IPS DF 6.9 (cell line): ENCODE results near the gene EFNA4.

Experiments used
- DNase-seq: peaks from one replicate; pipeline ENCODE4 v3.0.0-alpha.2; 2013; ENCODE audit warnings: low read depth, low spot score
- H3K27ac ChIP-seq: one replicate; pipeline ENCODE4 v1.5.1; 2013; ENCODE audit warnings: low read length, control low read depth
- H3K27me3 ChIP-seq: 2 replicates; pipeline ENCODE4 v1.6.1; 2013; ENCODE audit warnings: mild to moderate bottlenecking, low read length; ENCODE audit not compliant: control insufficient read depth, insufficient read depth
- H3K36me3 ChIP-seq: 2 replicates; pipeline ENCODE4 v1.6.1; 2013; ENCODE audit warnings: low read length; ENCODE audit not compliant: control insufficient read depth, insufficient read depth
- H3K4me1 ChIP-seq: 2 replicates; pipeline ENCODE4 v1.6.1; 2013; ENCODE audit warnings: low read length; ENCODE audit not compliant: control insufficient read depth, insufficient read depth
- H3K4me3 ChIP-seq: 2 replicates; pipeline ENCODE4 v1.5.1; 2013; ENCODE audit warnings: mild to moderate bottlenecking, low read length
- H3K9me3 ChIP-seq: 2 replicates; pipeline ENCODE4 v1.6.1; 2013; ENCODE audit warnings: low read length, inconsistent platforms; ENCODE audit not compliant: control insufficient read depth, insufficient read depth
- WGBS: extraction: QIAGEN DNeasy Blood & Tissue Kit; methylation state at CpG from one replicate; pipeline ENCODE4 v1.1.7; 2013; ENCODE audit warnings: mixed read lengths, missing lambda C conversion rate; ENCODE audit not compliant: insufficient read length, insufficient coverage; 5-methylcytosine and 5-hydroxymethylcytosine counted together

The EFNA4 gene

DNA sequence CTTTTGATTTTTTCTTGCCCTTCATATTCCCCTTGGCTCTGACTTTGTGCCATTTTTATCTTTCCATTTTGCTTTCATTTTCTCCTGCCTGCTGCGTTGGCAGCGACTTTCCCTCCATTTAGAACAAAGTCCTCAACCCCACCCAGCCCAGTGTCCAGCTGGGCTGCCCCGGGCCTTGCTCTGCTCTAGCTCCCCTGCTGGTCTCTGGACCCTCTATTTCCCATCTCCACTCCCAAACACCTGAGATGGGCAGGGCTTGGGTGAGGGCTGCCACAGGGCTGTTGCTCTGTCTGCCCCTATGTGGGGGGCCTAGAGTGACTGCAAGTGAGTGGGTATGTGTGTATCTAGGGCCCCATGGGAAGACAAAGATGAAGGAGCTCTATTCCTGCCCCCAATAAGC is 19.7 kb upstream of the EFNA4 start:
- no peak for DNase-seq
- no peak overlapping the region for H3K4me3 ChIP-seq
- H3K9me3 ChIP-seq: no peaks in the 10 kb centered on the region
- peaks cover 3% of the 10 kb centered on the region; the same call in 1 of the 2 replicates for H3K4me1 ChIP-seq
- no peaks in the 10 kb centered on the region for H3K27me3 ChIP-seq
- no CpG with 5 or more reads among the region's 3 CpGs for WGBS
- H3K27ac ChIP-seq: no peak overlapping the region
- H3K36me3 ChIP-seq: no peaks in the 10 kb centered on the region

DNA sequence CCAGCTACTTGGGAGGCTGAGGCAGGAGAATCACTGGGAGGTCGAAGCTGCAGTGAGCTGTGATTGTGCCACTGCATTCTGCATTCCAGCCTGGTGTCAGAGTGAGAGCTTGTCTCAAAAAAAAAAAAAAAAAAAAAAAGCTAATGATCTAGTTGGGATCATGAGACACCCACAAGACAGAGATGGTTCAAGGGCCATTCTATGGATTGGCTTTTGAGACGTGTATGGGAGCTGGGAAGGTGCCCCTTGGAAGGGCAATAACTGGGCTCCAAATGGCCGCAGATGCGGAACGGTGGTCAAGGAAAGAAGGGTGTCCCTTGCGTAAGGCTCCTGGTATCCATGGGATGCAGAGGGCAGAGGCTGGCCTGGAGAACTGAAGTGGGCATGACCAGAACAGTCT is 19.2 kb upstream of the EFNA4 start:
- no peak overlapping the region for H3K4me3 ChIP-seq
- no CpG with 5 or more reads among the region's 6 CpGs for WGBS
- H3K4me1 ChIP-seq: peaks cover 3% of the 10 kb centered on the region; the same call in 1 of the 2 replicates
- no peaks in the 10 kb centered on the region for H3K9me3 ChIP-seq
- H3K36me3 ChIP-seq: no peaks in the 10 kb centered on the region
- no peak for DNase-seq
- H3K27me3 ChIP-seq: no peaks in the 10 kb centered on the region
- H3K27ac ChIP-seq: no peak overlapping the region

DNA sequence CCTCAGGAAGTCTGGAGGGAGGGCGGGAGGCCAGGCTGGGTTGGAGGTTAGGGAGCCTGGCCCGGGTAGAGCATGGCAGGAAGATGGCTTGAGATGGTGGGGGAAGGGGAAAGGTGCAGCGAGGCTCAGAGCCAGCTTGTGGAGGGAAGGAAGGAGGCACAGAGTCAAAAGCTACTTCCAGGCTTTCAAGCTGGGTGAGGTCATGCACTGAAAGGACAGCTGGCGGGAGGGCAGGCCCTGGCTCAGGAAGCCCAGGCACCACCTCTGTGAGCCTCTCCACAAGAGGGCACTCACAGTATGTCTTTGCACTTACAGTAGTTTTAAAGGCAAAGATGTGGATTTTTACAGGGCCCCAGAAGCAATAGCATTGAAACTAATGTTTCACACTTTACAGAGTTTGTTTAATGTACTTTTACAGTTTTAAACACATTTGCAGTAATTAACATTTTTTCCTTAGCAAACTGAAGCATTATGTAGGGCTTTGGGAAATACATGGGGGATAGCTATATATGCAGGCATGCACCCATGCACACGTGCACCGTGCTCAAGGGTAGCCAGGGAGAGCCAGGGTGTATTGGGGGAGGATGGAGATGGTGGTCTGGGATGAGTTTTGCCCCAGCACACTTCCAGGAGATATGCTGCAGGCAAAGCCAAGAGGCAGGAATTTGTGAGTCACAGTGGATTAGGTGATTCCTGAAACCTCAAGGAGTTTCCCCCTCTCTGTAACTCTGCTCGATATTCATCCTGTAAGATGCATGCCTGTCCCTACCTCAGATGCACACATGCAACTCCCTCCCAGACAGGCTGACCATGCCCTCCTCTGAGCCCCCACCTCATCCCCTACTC is 18.5 kb upstream of the EFNA4 start:
- no CpG with 5 or more reads among the region's 7 CpGs for WGBS
- H3K27ac ChIP-seq: no peak overlapping the region
- H3K9me3 ChIP-seq: no peaks in the 10 kb centered on the region
- no peaks in the 10 kb centered on the region for H3K36me3 ChIP-seq
- no peak overlapping the region for H3K4me3 ChIP-seq
- DNase-seq: no peak
- H3K4me1 ChIP-seq: peaks cover 3% of the 10 kb centered on the region; the same call in 1 of the 2 replicates
- H3K27me3 ChIP-seq: no peaks in the 10 kb centered on the region

DNA sequence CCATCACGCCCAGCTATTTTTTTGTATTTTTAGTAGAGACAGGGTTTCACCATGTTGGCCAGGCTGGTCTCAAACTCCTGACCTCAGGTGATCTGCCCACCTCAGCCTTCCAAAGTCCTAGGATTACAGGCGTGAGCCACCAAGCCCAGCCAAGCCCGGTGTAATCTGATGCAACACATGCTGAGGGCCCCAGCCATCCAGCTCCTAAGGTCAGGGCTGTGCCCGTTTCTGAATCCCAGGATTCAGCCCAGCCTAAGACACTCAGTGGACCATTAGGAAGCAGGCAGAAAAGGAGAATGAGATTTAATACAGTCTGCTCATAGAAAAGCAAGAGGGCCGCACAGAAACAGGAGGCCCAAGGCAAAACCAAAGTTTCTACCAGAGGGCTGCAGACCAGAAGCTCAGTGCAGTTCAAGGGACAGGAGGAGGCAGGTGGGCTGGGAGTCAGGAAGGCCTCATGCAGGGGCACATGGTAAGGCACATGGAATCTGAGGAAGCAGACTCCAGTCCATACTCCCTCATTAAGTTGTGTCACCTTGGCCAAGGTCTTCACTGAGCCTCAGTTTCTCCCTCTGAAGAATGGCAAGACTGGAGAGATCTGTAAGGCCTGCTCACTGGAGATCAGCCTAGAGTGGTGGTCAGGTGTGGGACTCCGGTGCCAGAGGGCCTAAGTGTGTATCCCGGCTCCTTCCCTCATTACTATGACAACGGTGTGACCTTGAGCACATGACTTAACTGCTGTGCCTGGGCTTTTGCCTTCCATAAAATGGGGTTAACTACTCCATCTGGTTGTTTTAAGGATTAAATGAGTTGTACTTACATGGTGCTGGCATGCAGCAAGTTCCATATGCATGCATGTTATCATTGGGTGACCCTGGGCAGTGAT is 14.8 kb upstream of the EFNA4 start:
- H3K9me3 ChIP-seq: no peaks in the 10 kb centered on the region
- no peak overlapping the region for H3K27ac ChIP-seq
- peaks cover 5% of the 10 kb centered on the region; the same call in 1 of the 2 replicates for H3K27me3 ChIP-seq
- DNase-seq: no peak
- H3K36me3 ChIP-seq: no peaks in the 10 kb centered on the region
- peaks cover 7% of the 10 kb centered on the region; the same call in 1 of the 2 replicates for H3K4me1 ChIP-seq
- WGBS: no CpG with 5 or more reads among the region's 8 CpGs
- H3K4me3 ChIP-seq: no peak overlapping the region

DNA sequence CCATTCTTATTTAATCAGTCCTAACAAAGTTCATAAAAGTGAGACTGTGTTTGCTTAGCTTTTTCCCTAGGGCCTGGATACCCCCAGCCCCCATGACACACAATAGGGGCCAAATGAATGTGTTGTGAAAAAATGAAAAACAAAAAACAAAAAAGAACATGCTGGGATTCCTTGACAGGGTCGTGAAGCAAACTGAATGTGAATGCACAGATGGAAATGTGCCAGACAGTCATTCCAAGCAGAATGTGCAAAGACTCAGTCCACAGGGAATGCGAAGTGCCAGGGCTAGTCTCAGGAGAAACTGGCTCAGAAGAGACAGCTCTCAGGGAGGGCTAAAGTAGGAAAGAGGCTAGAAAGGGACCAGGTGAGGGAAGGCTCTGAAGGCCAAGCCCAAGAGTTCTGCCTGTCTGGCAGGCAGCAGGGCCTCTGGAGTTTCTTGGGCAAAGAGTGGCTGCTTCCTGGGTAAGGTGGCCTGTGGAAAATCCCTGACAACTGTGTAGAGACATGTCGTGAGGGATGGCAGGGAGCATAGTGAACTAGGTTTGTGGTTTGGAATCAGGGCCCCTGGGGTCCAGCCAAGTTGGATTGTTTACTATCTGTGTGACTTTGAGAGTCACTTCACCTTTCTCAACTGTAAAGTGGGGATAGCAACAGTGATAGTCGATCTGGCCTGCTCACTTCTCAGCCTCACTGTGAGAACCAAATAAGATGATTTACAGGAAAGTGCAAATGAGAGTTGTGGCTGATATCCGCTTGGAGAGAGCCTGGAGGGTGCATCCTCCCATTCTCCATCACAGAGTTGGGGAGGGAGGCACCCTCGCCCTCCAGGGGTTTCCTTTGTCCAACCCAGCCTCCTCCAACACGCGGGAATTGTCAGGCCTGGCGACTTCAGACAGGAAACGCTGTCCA is 13.6 kb upstream of the EFNA4 start:
- Histone ChIP-seq H3K9me3 (no peaks in the 10 kb centered on the region), H3K27me3 (peaks cover 5% of the 10 kb centered on the region; the same call in 1 of the 2 replicates), H3K4me1 (0 out of 2 replicates have a peak, but pooled peaks cover 3% of the 10 kb centered on the region), H3K4me3 (no peak overlapping the region; the same call in 1 of the 2 replicates), H3K36me3 (no peaks in the 10 kb centered on the region), H3K27ac (no peak overlapping the region)
- DNase-seq: no peak
- no CpG with 5 or more reads among the region's 10 CpGs for WGBS

DNA sequence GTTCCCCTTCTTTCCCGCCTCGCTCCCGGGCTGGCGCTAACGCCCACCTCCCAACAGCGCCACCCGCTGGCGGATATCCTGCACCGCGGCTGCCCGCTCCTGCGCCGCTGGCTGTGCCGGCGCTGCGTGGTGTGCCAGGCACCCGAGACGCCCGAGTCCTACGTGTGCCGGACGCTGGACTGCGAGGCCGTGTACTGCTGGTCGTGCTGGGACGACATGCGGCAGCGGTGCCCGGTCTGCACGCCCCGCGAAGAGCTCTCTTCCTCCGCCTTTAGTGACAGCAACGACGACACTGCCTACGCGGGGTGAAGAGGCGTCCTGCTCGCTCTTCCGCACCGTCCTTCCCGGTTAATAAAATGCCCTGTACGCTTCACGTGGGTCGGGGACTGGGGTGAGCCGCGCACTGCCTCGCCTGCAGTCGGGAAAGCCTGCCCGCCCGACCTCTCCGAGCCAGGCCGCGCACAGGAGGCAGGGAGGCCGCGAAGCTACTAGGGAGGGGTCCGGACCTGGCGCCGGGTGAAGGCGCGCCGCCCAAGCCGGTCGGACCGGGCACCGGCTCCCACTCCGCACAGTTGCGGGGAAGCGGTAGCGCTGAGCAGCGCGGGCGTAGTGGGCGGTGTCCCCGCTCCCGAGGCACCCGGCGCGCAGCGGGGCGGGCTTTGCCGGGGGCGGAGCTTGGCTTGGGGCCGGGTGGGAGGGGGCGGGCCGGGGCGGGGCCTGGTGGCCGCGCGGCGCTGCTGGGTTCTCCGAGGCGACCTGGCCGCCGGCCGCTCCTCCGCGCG is 12.8 kb upstream of the EFNA4 start, which contains the start of gene ADAM15:
Gene ADAM15, plus strand, starts transcription at position 757 of the 782 bp plus-strand sequence. CDS start 71 bp downstream, outside the sequence.
- no peak for DNase-seq
- Histone ChIP-seq H3K4me1 (0 out of 2 replicates have a peak, but pooled peaks cover 3% of the 10 kb centered on the region), H3K36me3 (no peaks in the 10 kb centered on the region), H3K27ac (no peak within 1 kb of the TSS), H3K9me3 (no peaks in the 10 kb centered on the region), H3K4me3 (peak within 1 kb of the TSS; percentile 54), H3K27me3 (peaks cover 5% of the 10 kb centered on the region; the same call in 1 of the 2 replicates)
- WGBS: no CpG with 5 or more reads among the region's 99 CpGs

DNA sequence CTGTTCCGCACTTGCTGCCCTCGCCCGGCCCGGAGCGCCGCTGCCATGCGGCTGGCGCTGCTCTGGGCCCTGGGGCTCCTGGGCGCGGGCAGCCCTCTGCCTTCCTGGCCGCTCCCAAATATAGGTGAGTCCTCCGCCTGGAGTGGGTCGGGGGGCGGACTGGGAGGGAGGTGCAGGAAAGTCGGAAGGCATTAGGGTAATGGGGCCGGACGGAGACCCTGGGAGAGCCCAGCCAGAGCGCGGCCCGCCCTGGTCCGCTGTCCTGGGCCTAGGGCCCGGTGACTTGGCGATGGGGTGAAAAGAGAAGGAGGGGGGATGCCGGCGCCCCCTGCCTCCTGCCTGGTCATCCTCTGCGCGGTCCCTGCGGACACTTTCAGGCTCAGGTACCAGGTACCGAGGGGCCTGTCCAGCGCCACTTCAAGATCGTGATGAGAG is 12.2 kb upstream of the EFNA4 start:
- no peak for DNase-seq
- H3K4me3 ChIP-seq: peak overlapping the region; percentile 54; the same call in 1 of the 2 replicates

DNA sequence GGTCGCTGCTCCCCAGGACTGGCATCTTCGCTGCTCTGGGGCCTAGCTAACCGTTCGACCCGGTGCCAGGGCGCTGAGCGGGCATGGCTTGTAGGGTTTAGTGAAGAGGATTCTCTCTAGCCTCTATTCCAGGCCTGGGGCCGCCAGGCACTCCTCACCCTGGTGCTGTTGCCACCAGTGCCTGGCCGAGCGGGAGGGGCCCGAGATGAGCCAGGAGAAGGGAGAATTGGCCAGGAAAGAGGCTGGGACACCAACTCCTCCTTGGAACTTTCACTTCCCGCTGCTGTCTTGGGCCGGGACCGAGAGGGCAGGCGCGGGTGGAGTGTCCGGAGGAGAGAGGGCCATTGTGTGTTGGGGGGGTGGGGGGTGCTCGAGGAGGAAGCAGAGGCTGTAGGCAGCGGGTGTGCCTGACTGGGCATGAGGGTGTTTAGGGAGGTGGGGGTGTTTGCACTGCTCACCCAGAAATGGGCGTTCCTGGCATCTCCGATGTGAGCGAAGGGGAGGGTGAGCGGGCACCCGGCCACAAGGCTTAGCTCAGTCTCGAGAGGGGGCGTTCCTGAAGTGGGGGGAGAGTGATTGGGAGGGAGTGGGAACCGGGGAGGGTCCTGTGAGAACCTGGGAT is 11.7 kb upstream of the EFNA4 start:
- DNase-seq: no peak

More for the DNA sequence above, 12.2 kb upstream of the EFNA4 start:
- Histone ChIP-seq H3K4me1 (0 out of 2 replicates have a peak, but pooled peaks cover 3% of the 10 kb centered on the region), H3K27ac (no peak overlapping the region), H3K9me3 (no peaks in the 10 kb centered on the region), H3K36me3 (no peaks in the 10 kb centered on the region), H3K27me3 (peaks cover 5% of the 10 kb centered on the region; the same call in 1 of the 2 replicates)
- no CpG with 5 or more reads among the region's 31 CpGs for WGBS

More for the DNA sequence above, 11.7 kb upstream of the EFNA4 start:
- H3K9me3 ChIP-seq: no peaks in the 10 kb centered on the region
- WGBS: no CpG with 5 or more reads among the region's 27 CpGs
- peaks cover 5% of the 10 kb centered on the region; the same call in 1 of the 2 replicates for H3K27me3 ChIP-seq
- H3K27ac ChIP-seq: no peak overlapping the region
- H3K4me3 ChIP-seq: peak overlapping the region; percentile 54; the same call in 1 of the 2 replicates
- 0 out of 2 replicates have a peak, but pooled peaks cover 3% of the 10 kb centered on the region for H3K4me1 ChIP-seq
- no peaks in the 10 kb centered on the region for H3K36me3 ChIP-seq
